Amygdala (tissue), 56 donors: ENCODE data around the gene CTSA.
"Not testable (repeated sequence)": the region's sequence is repeated elsewhere in the genome, so short reads cannot be mapped to it uniquely, and the experiment has no call there.

Source experiments
- DNase-seq, 56 donors: peaks; one replicate each; lab custom pipeline; 2025; lab: John Stamatoyannopoulos, UW

CTSA gene

GRCh38 chr20:45892828-45893500 lies 1.8 kb downstream of the CTSA start:
- no peak for DNase-seq

- no peak for DNase-seq
Measured at GRCh38 chr20:45893831-45894230, 2.7 kb downstream of the CTSA start.

- DNase-seq: no peak
Measured at GRCh38 chr20:45894797-45895196, 3.7 kb downstream of the CTSA start.

- DNase-seq: no peak
Measured at GRCh38 chr20:45896641-45897161, 5.6 kb downstream of the CTSA start.

- DNase-seq: no peak
Measured at GRCh38 chr20:45897289-45897688, 6.2 kb downstream of the CTSA start.

- no peak for DNase-seq
Measured at GRCh38 chr20:45897692-45898091, 6.6 kb downstream of the CTSA start.

- no peak for DNase-seq
Measured at GRCh38 chr20:45898285-45898684, 7.2 kb downstream of the CTSA start.

- DNase-seq: no peak
Measured at GRCh38 chr20:45899046-45899835, 8.1 kb downstream of the CTSA start.

- not testable (repeated sequence) for DNase-seq
Measured at GRCh38 chr20:45901332-45901731, 10.2 kb downstream of the CTSA start.

- no peak for DNase-seq
Measured at GRCh38 chr20:45902199-45902701, 11.1 kb downstream of the CTSA start.

GRCh38 chr20:45904583-45905504 lies 13.7 kb downstream of the CTSA start:
- DNase-seq: no peak

- DNase-seq: no peak
Measured at GRCh38 chr20:45905505-45906079, 14.5 kb downstream of the CTSA start.

- DNase-seq: no peak
Measured at GRCh38 chr20:45907219-45907948, 16.2 kb downstream of the CTSA start.

GRCh38 chr20:45908084-45908483 lies 16.9 kb downstream of the CTSA start:
- DNase-seq: no peak

- DNase-seq: no peak
Measured at GRCh38 chr20:45909336-45909808, 18.2 kb downstream of the CTSA start.

- DNase-seq: no peak
Measured at GRCh38 chr20:45909817-45910669, 18.9 kb downstream of the CTSA start.

GRCh38 chr20:45910670-45911485 lies 19.7 kb downstream of the CTSA start:
- DNase-seq: peak in 53 of 56 donors; percentile 10 to 93 (median 77)
